ENCODE results near the gene ADAMTSL1.

DNA sequence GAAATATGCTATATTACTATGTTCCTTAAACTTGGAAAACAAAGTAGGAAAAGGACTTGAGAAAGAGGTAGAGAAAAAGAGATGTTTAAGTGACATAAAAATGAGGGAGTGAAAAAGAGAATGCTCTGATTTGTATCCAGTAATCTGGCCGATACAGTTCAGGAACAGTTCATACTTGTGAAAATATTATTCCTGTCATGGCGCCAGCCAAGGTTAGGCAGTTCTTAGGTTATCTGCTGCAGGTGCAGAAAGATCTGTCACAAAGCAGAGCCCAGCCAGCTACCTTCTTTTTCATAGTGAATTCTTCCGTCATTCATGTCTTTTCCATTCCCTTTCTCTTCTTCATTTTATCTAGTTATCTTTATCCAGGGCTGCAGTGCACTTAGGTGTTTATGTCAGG, 256.3 kb downstream of the ADAMTSL1 start:
- TF ChIP-seq POLR2A (IDR thresholded peaks at IDR 0.05; ENCODE audit: low read length) (no peak), ESRRA (IDR thresholded peaks at IDR 0.05; ENCODE audit: borderline replicate concordance, low read length) (no peak), EP300 (IDR thresholded peaks at IDR 0.05) (no peak), MAFK (IDR thresholded peaks at IDR 0.05; ENCODE audit: partially characterized antibody) (no peak), RAD21 (conservative IDR thresholded peaks at IDR 0.05 in 1 of 2, IDR thresholded peaks at IDR 0.05 in 1 of 2) (no peak), PHF8 (IDR thresholded peaks at IDR 0.05; ENCODE audit: borderline replicate concordance, low read depth) (no peak), RFX5 (IDR thresholded peaks at IDR 0.05) (no peak), HES2 (IDR thresholded peaks at IDR 0.05) (no peak), JUNB (IDR thresholded peaks at IDR 0.05) (no peak)
- TF ChIP-seq, protein P1, sequence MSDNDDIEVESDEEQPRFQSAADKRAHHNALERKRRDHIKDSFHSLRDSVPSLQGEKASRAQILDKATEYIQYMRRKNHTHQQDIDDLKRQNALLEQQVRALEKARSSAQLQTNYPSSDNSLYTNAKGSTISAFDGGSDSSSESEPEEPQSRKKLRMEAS (IDR thresholded peaks at IDR 0.05): no peak
- TF ChIP-seq, protein P2, sequence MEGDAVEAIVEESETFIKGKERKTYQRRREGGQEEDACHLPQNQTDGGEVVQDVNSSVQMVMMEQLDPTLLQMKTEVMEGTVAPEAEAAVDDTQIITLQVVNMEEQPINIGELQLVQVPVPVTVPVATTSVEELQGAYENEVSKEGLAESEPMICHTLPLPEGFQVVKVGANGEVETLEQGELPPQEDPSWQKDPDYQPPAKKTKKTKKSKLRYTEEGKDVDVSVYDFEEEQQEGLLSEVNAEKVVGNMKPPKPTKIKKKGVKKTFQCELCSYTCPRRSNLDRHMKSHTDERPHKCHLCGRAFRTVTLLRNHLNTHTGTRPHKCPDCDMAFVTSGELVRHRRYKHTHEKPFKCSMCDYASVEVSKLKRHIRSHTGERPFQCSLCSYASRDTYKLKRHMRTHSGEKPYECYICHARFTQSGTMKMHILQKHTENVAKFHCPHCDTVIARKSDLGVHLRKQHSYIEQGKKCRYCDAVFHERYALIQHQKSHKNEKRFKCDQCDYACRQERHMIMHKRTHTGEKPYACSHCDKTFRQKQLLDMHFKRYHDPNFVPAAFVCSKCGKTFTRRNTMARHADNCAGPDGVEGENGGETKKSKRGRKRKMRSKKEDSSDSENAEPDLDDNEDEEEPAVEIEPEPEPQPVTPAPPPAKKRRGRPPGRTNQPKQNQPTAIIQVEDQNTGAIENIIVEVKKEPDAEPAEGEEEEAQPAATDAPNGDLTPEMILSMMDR (IDR thresholded peaks at IDR 0.05): no peak
- TF ChIP-seq, protein P3, sequence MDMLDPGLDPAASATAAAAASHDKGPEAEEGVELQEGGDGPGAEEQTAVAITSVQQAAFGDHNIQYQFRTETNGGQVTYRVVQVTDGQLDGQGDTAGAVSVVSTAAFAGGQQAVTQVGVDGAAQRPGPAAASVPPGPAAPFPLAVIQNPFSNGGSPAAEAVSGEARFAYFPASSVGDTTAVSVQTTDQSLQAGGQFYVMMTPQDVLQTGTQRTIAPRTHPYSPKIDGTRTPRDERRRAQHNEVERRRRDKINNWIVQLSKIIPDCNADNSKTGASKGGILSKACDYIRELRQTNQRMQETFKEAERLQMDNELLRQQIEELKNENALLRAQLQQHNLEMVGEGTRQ (IDR thresholded peaks at IDR 0.05): no peak
